Fibroblast of lung (primary cell): ENCODE data around the gene FAM210A.
"Not testable (repeated sequence)": the region's sequence is repeated elsewhere in the genome, so short reads cannot be mapped to it uniquely, and the experiment has no call there.

Source experiments
- CTCF ChIP-seq, 2 donors: IDR thresholded peaks in 1 of 2; conservative IDR thresholded peaks in 1 of 2; 1 replicate in 1 of 2; 2 replicates in 1 of 2; pipeline ENCODE4 v1.5.1; 2011 to 2012; ENCODE audit warnings: low read length in 2 of 2, control low read depth in 1 of 2, inconsistent platforms in 1 of 2, low read depth in 1 of 2, mild to moderate bottlenecking in 1 of 2
- EZH2 ChIP-seq: IDR thresholded peaks from 2 replicates; pipeline ENCODE4 v1.5.1; 2012; ENCODE audit warnings: low read length, control low read depth, mild to moderate bottlenecking; ENCODE audit errors: missing control alignments

GRCh38 chr18:13751599-13751998 lies 25.2 kb upstream of the FAM210A start:
- TF ChIP-seq CTCF (conservative IDR thresholded peaks at IDR 0.05 in 1 of 2, IDR thresholded peaks at IDR 0.05 in 1 of 2; ENCODE audit: low read depth in 1 of 2, low read length in 2 of 2); EZH2: not testable (repeated sequence)
